Activated naive CD8-positive, alpha-beta T cell treated with anti-CD3 and anti-CD28 coated beads, Interleukin-2, amount 10 ng/mL, durations not matched to agents 7 days and 5 days (primary cell): Measurements from ENCODE around the gene ITGB1BP1. TPM values are rescaled to one million over a fixed set of nuclear protein-coding genes. Genes with fewer than 3 reads are reported as not detected.

Source experiments
- ATAC-seq: fragments of 150-1000 bp; cut with Tn5 transposase; one replicate; pipeline ENCODE4 v1.10.0; 2021; ENCODE audit warnings: low read depth, moderate library complexity
- POLR2A ChIA-PET: fragments of 350-600 bp; sonication (Branson Sonifier 250); formaldehyde crosslinking; loops from one replicate; lab custom pipeline; 2021; ENCODE audit warnings: antibody characterized with exemption; lab: Charles Lee
- DNase-seq: peaks from one replicate; pipeline ENCODE4 v3.0.0; 2021
- H3K27ac Mint-ChIP-seq: one replicate; pipeline ENCODE4 v1.8.0; 2022; ENCODE audit warnings: mild to moderate bottlenecking, mixed read lengths
- H3K27me3 Mint-ChIP-seq: one replicate; pipeline ENCODE4 v1.8.0; 2022; ENCODE audit warnings: mild to moderate bottlenecking, moderate library complexity, mixed read lengths
- H3K36me3 Mint-ChIP-seq: one replicate; pipeline ENCODE4 v1.8.0; 2021; ENCODE audit warnings: mild to moderate bottlenecking, mixed read lengths
- H3K4me1 Mint-ChIP-seq: one replicate; pipeline ENCODE4 v1.8.0; 2021; ENCODE audit warnings: mixed read lengths
- H3K4me3 Mint-ChIP-seq: one replicate; pipeline ENCODE4 v1.8.0; 2022; ENCODE audit warnings: mild to moderate bottlenecking, moderate library complexity, mixed read lengths
- H3K9me3 Mint-ChIP-seq: one replicate; pipeline ENCODE4 v1.8.0; 2021; ENCODE audit warnings: mixed read lengths
- total RNA-seq, 2 experiments: library from RNA; stranded (reverse); gene quantifications; one replicate each; pipeline ENCODE4 v1.2.3, GENCODE V29; 2021

The ITGB1BP1 gene
- total RNA-seq, 2 experiments from 2014 or later = 104 to 122 TPM

GRCh38 chr2:9388950-9389911 is 34.1 kb downstream of the ITGB1BP1 start:
- ATAC-seq (no peak), DNase-seq (no peak)
- POLR2A ChIA-PET = no interaction called here
- H3K4me1 Mint-ChIP-seq = no peaks in the 10 kb centered on the region
- H3K4me3 Mint-ChIP-seq = no peak overlapping the region
- H3K9me3 Mint-ChIP-seq = no peaks in the 10 kb centered on the region
- no peaks in the 10 kb centered on the region for H3K36me3 Mint-ChIP-seq
- H3K27me3 Mint-ChIP-seq = no peaks in the 10 kb centered on the region
- H3K27ac Mint-ChIP-seq = no peak overlapping the region

- H3K4me3 Mint-ChIP-seq = no peak overlapping the region
These were observed 35.1 kb downstream of the ITGB1BP1 start for GRCh38 chr2:9388199-9388681.

DNA sequence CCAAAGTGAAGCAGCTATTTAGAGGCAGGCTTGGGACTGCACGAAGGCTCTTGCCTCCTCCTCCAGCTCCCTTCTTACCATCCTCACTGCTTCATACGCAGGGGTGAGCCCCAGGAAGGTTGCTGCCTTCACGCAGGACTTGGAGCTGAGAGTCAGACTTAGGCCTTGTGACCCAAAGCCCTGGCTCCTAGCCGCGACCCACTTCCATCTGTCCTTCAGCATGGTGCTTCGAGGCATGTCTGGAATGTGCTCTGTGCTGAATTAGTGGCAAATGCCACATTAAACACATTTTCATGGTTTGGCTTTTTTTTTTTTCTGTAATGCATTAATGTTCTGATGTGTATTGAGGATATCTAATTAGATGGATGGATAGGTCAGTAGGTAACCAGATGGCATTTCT is 37.5 kb downstream of the ITGB1BP1 start:
- Mint-ChIP-seq H3K9me3 (no peaks in the 10 kb centered on the region), H3K4me1 (no peaks in the 10 kb centered on the region), H3K4me3 (no peak overlapping the region), H3K36me3 (no peaks in the 10 kb centered on the region), H3K27me3 (peaks cover 2% of the 10 kb centered on the region), H3K27ac (no peak overlapping the region)
- DNase-seq (no peak), ATAC-seq (no peak)
- POLR2A ChIA-PET = no interaction called here

More at GRCh38 chr2:9388199-9388681, 35.1 kb downstream of the ITGB1BP1 start:
- DNase-seq (no peak), ATAC-seq (no peak)
- no peaks in the 10 kb centered on the region for H3K9me3 Mint-ChIP-seq
- no peaks in the 10 kb centered on the region for H3K27me3 Mint-ChIP-seq
- H3K4me1 Mint-ChIP-seq = no peaks in the 10 kb centered on the region
- no peaks in the 10 kb centered on the region for H3K36me3 Mint-ChIP-seq
- POLR2A ChIA-PET = no interaction called here
- no peak overlapping the region for H3K27ac Mint-ChIP-seq

DNA sequence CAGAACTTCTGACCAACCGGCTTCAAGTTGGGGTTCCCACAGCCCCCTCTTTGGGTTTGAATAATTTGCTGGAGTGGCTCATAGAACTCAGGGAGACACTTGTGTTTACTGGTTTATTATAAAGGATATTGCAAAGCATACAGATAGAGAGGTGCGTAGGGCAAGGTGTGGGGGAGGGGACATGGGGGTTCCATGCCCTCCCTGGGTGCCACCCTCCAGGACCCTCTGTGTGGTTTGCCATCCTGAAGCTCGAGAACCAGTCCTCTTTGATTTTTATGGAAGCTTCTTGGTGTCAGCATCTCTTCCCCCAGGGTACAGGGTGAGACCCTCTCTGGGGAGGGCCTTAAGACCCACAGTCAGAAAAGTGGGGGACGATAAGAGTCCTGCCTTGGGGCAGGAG is 38.8 kb downstream of the ITGB1BP1 start:
- Mint-ChIP-seq H3K4me3 (no peak overlapping the region), H3K4me1 (no peaks in the 10 kb centered on the region), H3K27me3 (peaks cover 2% of the 10 kb centered on the region), H3K9me3 (no peaks in the 10 kb centered on the region), H3K27ac (no peak overlapping the region), H3K36me3 (no peaks in the 10 kb centered on the region)
- DNase-seq (no peak), ATAC-seq (no peak)
- POLR2A ChIA-PET = no interaction called here

- no peak overlapping the region for H3K4me3 Mint-ChIP-seq
- no peaks in the 10 kb centered on the region for H3K9me3 Mint-ChIP-seq
- DNase-seq (no peak), ATAC-seq (no peak)
- H3K4me1 Mint-ChIP-seq = no peaks in the 10 kb centered on the region
- no peak overlapping the region for H3K27ac Mint-ChIP-seq
- H3K36me3 Mint-ChIP-seq = no peaks in the 10 kb centered on the region
- peaks cover 4% of the 10 kb centered on the region for H3K27me3 Mint-ChIP-seq
- POLR2A ChIA-PET = no interaction called here
These were observed 40.6 kb downstream of the ITGB1BP1 start for GRCh38 chr2:9382604-9383235.

DNA sequence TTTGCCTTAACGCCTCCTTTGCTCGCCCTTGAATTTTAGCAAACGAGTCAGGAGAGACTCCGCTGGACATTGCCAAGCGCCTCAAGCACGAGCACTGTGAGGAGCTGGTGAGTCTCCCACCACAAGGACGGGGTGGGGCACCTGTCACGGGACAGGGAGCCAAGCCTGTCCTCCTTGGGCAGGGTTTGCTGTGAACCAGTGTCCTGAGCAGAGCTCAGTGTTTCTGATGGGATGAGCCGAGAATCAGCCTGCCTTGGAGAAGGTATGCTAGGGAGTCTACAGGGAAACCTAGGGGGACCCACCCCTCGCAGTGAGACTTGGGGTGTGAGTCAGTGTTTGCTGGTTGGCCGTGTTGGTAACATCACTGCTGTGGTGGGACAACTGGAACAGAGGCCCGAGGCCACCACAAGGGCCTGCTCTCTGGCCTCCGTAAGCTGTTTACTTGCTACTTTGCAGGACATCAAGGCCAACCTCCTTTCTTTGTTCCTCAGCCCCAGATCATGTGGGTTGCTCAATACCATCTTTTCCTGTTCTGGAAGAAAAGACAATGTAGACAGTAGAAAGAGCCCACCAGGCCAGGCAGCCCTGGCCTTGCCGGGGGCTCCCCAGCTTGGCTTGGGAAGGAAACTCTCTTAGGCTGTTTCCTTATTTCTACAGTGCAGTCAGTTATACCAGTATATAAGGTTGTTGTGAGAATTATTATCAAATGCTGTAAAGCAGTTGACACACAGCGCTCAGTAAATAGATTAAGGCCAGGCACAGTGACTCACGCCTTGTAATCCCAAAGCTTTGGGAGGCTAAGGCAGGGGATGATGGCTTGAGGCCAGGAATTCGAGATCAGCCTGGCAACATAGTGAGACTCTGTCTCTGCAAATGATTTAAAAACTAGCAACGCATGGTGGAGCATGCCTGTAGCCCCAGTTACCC is 42.4 kb downstream of the ITGB1BP1 start:
- Mint-ChIP-seq H3K4me3 (no peak overlapping the region), H3K27me3 (peaks cover 8% of the 10 kb centered on the region), H3K9me3 (no peaks in the 10 kb centered on the region), H3K27ac (no peak overlapping the region), H3K4me1 (peaks cover 2% of the 10 kb centered on the region), H3K36me3 (no peaks in the 10 kb centered on the region)
- no peak for DNase-seq
- ATAC-seq = no peak
- POLR2A ChIA-PET = no interaction called here

DNA sequence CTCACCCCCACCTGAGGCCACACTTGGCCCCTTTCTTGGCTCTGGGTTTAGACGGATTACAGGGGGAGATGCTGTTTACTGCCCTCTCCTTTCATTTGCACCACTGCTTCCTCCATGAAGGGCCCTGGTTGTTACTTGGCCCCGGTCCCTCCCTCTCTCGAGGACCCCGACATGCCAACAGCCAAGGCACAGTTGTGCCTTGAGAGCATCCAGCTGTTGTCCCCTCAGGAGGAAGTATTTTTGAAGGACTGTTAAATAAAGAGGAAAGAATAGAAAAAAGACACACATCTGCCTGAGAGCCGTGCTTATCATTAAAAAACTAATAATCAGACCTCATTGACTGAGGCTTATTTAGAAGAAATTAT is 44.0 kb downstream of the ITGB1BP1 start:
- H3K9me3 Mint-ChIP-seq = no peaks in the 10 kb centered on the region
- DNase-seq = no peak
- H3K27ac Mint-ChIP-seq = no peak overlapping the region
- H3K4me1 Mint-ChIP-seq = peaks cover 2% of the 10 kb centered on the region
- no peak overlapping the region for H3K4me3 Mint-ChIP-seq
- POLR2A ChIA-PET = no interaction called here
- no peak for ATAC-seq
- H3K36me3 Mint-ChIP-seq = no peaks in the 10 kb centered on the region
- H3K27me3 Mint-ChIP-seq = peaks cover 8% of the 10 kb centered on the region

GRCh38 chr2:9378433-9379390 is 44.6 kb downstream of the ITGB1BP1 start:
- no peak for DNase-seq
- H3K4me3 Mint-ChIP-seq = no peak overlapping the region
- POLR2A ChIA-PET = no interaction called here
- no peaks in the 10 kb centered on the region for H3K9me3 Mint-ChIP-seq
- peaks cover 2% of the 10 kb centered on the region for H3K4me1 Mint-ChIP-seq
- H3K27ac Mint-ChIP-seq = no peak overlapping the region
- no peaks in the 10 kb centered on the region for H3K36me3 Mint-ChIP-seq
- H3K27me3 Mint-ChIP-seq = peaks cover 10% of the 10 kb centered on the region
- ATAC-seq = no peak

- no peaks in the 10 kb centered on the region for H3K36me3 Mint-ChIP-seq
- DNase-seq (no peak), ATAC-seq (no peak)
These were observed 45.7 kb downstream of the ITGB1BP1 start for GRCh38 chr2:9377461-9378097.

DNA sequence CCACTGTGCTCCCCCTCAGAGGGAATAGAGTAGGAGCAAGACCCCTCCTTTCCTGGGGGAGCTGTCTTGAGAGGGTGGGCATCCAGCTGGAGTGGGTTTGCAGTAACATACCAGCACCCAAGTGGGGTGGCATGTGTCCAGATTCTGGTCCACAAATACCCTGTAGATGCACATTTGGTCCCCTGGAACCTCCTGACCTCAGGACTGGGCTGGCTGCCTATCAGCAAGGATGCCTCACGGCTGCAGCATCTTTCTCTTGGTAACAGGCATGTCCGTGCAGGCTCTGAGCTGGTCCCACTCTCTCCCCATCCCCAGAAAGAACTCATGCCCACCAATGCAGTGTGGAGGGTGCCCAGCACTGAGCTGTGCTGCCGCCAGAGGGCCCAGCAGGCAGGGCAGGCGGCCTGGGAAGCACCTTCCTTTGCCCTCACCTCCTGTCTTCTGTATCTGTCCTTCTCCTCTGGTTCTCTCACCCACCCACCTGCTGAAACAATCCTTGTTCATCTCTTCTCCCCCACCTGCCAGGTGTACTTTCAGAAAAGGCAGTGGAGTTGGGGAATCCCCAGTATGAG is 47.4 kb downstream of the ITGB1BP1 start:
- peaks cover 11% of the 10 kb centered on the region for H3K27me3 Mint-ChIP-seq
- H3K36me3 Mint-ChIP-seq = no peaks in the 10 kb centered on the region
- no peak for DNase-seq
- ATAC-seq = no peak
- no peak overlapping the region for H3K27ac Mint-ChIP-seq
- POLR2A ChIA-PET = no interaction called here
- no peak overlapping the region for H3K4me3 Mint-ChIP-seq
- no peaks in the 10 kb centered on the region for H3K9me3 Mint-ChIP-seq
- H3K4me1 Mint-ChIP-seq = peaks cover 2% of the 10 kb centered on the region

More at GRCh38 chr2:9377461-9378097, 45.7 kb downstream of the ITGB1BP1 start:
- H3K27ac Mint-ChIP-seq = no peak overlapping the region
- no peak overlapping the region for H3K4me3 Mint-ChIP-seq
- peaks cover 2% of the 10 kb centered on the region for H3K4me1 Mint-ChIP-seq
- H3K9me3 Mint-ChIP-seq = no peaks in the 10 kb centered on the region
- H3K27me3 Mint-ChIP-seq = peaks cover 10% of the 10 kb centered on the region
- POLR2A ChIA-PET = no interaction called here

DNA sequence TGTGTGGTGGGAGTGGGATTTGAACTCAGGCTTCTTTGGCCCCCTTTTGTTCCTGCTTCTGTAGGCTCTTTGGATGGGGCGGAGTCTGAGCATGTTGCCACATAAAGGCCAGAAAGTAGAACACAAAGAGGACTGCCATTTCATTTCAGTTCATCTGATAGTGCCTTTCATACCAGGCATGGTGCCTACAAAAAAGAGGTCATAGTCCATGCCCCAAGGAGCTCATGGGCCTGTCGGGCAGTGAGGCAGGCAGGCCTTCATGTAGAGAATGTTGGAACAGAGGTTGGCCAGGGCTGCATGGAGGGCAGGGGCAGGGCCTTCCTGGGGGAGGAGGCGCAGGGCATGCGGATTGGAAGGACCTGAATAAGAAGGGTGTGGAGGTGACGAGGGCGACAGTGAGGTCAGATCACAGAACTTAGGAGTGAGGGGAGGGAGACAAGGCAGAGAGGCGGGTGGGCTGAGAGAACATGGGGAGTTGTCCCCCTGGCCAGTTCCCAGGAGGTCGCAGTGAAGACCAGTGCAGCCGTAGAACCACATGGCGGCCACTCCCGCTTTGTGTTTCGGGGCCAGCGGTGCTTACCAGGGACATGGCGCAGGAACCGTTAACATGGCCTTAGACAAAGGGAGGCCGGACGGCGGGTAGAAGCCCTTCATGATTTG is 49.1 kb downstream of the ITGB1BP1 start:
- Mint-ChIP-seq H3K9me3 (no peaks in the 10 kb centered on the region), H3K4me1 (peaks cover 2% of the 10 kb centered on the region), H3K4me3 (no peak overlapping the region), H3K36me3 (no peaks in the 10 kb centered on the region), H3K27ac (no peak overlapping the region), H3K27me3 (peaks cover 11% of the 10 kb centered on the region)
- no peak for DNase-seq
- ATAC-seq = no peak
- POLR2A ChIA-PET = no interaction called here
